Cardiac muscle cell (in vitro differentiated cells and primary cell): ENCODE measurements around the gene ZNF652. TPM values are rescaled to one million over a fixed set of nuclear protein-coding genes. Genes with fewer than 3 reads are reported as not detected.
A peak's percentile ranks its signal among the peaks of the same experiment; 100 is the strongest.

ENCODE experiments used
- DNase-seq, 2 donors: peaks; one replicate each; pipeline versions ENCODE4 v3.0.0 to v3.0.0-alpha.2; 2010 to 2017; ENCODE audit warnings: low read depth in 1 of 2, low spot score in 1 of 2
- H3K27ac ChIP-seq: fragments of 200-600 bp; sonication (generic); 2 replicates; pipeline ENCODE4 v1.5.1; 2016
- H3K27me3 ChIP-seq: fragments of 200-600 bp; sonication (generic); 2 replicates; pipeline ENCODE4 v1.6.0; 2016; ENCODE audit warnings: control low read depth
- H3K36me3 ChIP-seq: fragments of 200-600 bp; sonication (generic); 2 replicates; pipeline ENCODE4 v1.5.1; 2016; ENCODE audit warnings: control low read depth
- H3K4me1 ChIP-seq: fragments of 200-600 bp; sonication (generic); 2 replicates; pipeline ENCODE4 v1.8.1; 2017; ENCODE audit warnings: low read depth, mild to moderate bottlenecking, mixed run types
- H3K4me3 ChIP-seq: fragments of 200-600 bp; sonication (generic); 2 replicates; pipeline ENCODE4 v1.5.1; 2016; ENCODE audit warnings: mild to moderate bottlenecking
- H3K9me3 ChIP-seq: fragments of 200-600 bp; sonication (generic); 2 replicates; pipeline ENCODE4 v1.5.1; 2017; ENCODE audit warnings: low read depth, mild to moderate bottlenecking, control low read depth
- polyA plus RNA-seq: library from polyadenylated mRNA; unstranded; fragments of >200 nt; fragmentation: Nextera tagmentation; extraction: Ambion mirVana; gene quantifications from 2 replicates; pipeline ENCODE4 v1.2.1, GENCODE V29; 2016
- total RNA-seq: library from RNA; depleted of rRNA; stranded (reverse); fragments of >200 nt; gene quantifications from 2 replicates; pipeline ENCODE4 v1.2.3, GENCODE V29; 2016
- TF ChIP-seq, protein P1 (sequence below): IDR thresholded peaks from 2 replicates; pipeline ENCODE4 v1.5.1; 2012; ENCODE audit warnings: low read depth, mild to moderate bottlenecking, low read length

Gene ZNF652
- total and polyA plus RNA-seq, 2 experiments from 2014 or later, result 27.4 to 48.5 TPM

- Histone ChIP-seq H3K27ac (no peak overlapping the region), H3K27me3 (no peaks in the 10 kb centered on the region), H3K36me3 (peaks cover 3% of the 10 kb centered on the region), H3K4me3 (no peak overlapping the region), H3K9me3 (no peaks in the 10 kb centered on the region), H3K4me1 (no peaks in the 10 kb centered on the region)
- DNase-seq, result peak in 1 of 2 donors; percentile 48
- TF ChIP-seq, protein P1, sequence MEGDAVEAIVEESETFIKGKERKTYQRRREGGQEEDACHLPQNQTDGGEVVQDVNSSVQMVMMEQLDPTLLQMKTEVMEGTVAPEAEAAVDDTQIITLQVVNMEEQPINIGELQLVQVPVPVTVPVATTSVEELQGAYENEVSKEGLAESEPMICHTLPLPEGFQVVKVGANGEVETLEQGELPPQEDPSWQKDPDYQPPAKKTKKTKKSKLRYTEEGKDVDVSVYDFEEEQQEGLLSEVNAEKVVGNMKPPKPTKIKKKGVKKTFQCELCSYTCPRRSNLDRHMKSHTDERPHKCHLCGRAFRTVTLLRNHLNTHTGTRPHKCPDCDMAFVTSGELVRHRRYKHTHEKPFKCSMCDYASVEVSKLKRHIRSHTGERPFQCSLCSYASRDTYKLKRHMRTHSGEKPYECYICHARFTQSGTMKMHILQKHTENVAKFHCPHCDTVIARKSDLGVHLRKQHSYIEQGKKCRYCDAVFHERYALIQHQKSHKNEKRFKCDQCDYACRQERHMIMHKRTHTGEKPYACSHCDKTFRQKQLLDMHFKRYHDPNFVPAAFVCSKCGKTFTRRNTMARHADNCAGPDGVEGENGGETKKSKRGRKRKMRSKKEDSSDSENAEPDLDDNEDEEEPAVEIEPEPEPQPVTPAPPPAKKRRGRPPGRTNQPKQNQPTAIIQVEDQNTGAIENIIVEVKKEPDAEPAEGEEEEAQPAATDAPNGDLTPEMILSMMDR, result no peak
These were observed 17.1 kb downstream of the ZNF652 start for GRCh38 chr17:49344914-49345313.

GRCh38 chr17:49343273-49343672 lies 18.8 kb downstream of the ZNF652 start:
- no peaks in the 10 kb centered on the region for H3K36me3 ChIP-seq
- H3K27ac ChIP-seq, result no peak overlapping the region
- DNase-seq, result peak in 1 of 2 donors; percentile 51
- H3K4me1 ChIP-seq, result peaks cover 12% of the 10 kb centered on the region
- TF ChIP-seq, protein P1, result no peak
- no peak overlapping the region for H3K4me3 ChIP-seq
- no peaks in the 10 kb centered on the region for H3K9me3 ChIP-seq
- no peaks in the 10 kb centered on the region for H3K27me3 ChIP-seq

DNA sequence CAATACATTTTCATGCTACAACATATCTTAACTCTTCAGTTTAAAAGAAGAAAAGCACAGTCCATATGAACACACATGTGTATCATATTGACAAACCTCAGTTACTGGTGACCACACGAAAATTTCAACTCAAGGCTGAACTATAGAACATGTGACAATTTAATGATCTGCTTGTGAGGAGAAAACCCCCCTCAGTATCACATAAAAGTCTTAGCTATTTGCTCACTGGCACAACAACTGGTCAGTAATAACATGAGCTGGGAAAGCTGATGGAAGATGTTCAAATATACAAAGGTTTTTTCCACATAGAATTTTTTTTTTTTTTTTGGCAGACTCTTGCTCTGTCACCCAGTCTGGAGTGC lies 19.5 kb downstream of the ZNF652 start:
- TF ChIP-seq, protein P1, result no peak
- Histone ChIP-seq H3K36me3 (no peaks in the 10 kb centered on the region), H3K27me3 (no peaks in the 10 kb centered on the region), H3K27ac (no peak overlapping the region), H3K9me3 (no peaks in the 10 kb centered on the region), H3K4me3 (no peak overlapping the region), H3K4me1 (peaks cover 12% of the 10 kb centered on the region)
- no peak for DNase-seq

GRCh38 chr17:49341356-49341755 lies 20.7 kb downstream of the ZNF652 start:
- Histone ChIP-seq H3K27ac (no peak overlapping the region), H3K4me3 (no peak overlapping the region), H3K4me1 (peaks cover 12% of the 10 kb centered on the region), H3K27me3 (no peaks in the 10 kb centered on the region), H3K36me3 (no peaks in the 10 kb centered on the region), H3K9me3 (no peaks in the 10 kb centered on the region)
- TF ChIP-seq, protein P1, result no peak
- DNase-seq, result no peak

GRCh38 chr17:49339354-49339753 lies 22.7 kb downstream of the ZNF652 start:
- TF ChIP-seq, protein P1, result no peak
- Histone ChIP-seq H3K4me3 (no peak overlapping the region), H3K27ac (peak overlapping the region; percentile 71), H3K9me3 (no peaks in the 10 kb centered on the region), H3K4me1 (peaks cover 12% of the 10 kb centered on the region), H3K36me3 (no peaks in the 10 kb centered on the region), H3K27me3 (no peaks in the 10 kb centered on the region)
- DNase-seq, result no peak

GRCh38 chr17:49338883-49339282 lies 23.2 kb downstream of the ZNF652 start:
- DNase-seq, result peak in 1 of 2 donors; percentile 16
- Histone ChIP-seq H3K4me3 (no peak overlapping the region), H3K4me1 (peaks cover 12% of the 10 kb centered on the region), H3K36me3 (no peaks in the 10 kb centered on the region), H3K27ac (no peak overlapping the region), H3K27me3 (no peaks in the 10 kb centered on the region), H3K9me3 (no peaks in the 10 kb centered on the region)
- TF ChIP-seq, protein P1, result no peak
